Measurements from ENCODE around the gene SHLD3.

DNA sequence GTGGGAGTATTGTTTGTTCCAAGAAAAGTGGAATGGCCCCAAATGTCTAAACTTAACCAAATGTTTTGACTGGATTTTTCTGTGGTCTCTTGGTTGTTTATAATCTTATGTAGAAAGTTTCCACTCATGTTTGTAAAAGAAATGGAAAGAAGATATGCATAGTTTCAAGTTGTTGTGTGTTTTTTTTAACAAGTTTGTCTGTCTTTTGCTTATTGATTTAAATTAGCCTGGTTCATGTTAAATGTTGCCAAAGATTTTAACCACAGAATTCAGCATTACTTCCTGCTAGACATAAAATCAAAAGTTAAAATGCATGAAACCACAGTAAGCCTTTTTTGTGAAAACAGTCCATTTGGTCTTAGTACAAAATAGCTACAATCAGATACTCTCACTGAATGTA is 47.7 kb upstream of the SHLD3 start:
- TF ChIP-seq, protein P1, sequence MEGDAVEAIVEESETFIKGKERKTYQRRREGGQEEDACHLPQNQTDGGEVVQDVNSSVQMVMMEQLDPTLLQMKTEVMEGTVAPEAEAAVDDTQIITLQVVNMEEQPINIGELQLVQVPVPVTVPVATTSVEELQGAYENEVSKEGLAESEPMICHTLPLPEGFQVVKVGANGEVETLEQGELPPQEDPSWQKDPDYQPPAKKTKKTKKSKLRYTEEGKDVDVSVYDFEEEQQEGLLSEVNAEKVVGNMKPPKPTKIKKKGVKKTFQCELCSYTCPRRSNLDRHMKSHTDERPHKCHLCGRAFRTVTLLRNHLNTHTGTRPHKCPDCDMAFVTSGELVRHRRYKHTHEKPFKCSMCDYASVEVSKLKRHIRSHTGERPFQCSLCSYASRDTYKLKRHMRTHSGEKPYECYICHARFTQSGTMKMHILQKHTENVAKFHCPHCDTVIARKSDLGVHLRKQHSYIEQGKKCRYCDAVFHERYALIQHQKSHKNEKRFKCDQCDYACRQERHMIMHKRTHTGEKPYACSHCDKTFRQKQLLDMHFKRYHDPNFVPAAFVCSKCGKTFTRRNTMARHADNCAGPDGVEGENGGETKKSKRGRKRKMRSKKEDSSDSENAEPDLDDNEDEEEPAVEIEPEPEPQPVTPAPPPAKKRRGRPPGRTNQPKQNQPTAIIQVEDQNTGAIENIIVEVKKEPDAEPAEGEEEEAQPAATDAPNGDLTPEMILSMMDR (IDR thresholded peaks at IDR 0.05; ENCODE audit: insufficient read depth, low read depth, low read length) = no peak
- no peak for TF ChIP-seq EZH2 (IDR thresholded peaks at IDR 0.05; ENCODE audit: insufficient read depth, low read length)

Measured in astrocyte (in vitro differentiated cells and primary cell).